Osteocyte (in vitro differentiated cells): ENCODE measurements around the gene MRPL19. TPM values are rescaled to one million over a fixed set of nuclear protein-coding genes. Genes with fewer than 3 reads are reported as not detected.
"Not testable (repeated sequence)": the region's sequence is repeated elsewhere in the genome, so short reads cannot be mapped to it uniquely, and the experiment has no call there.

Experiments used
- DNase-seq: peaks from one replicate; pipeline ENCODE4 v3.0.0; 2021; ENCODE audit warnings: mixed read lengths; ENCODE audit not compliant: unreplicated experiment; ENCODE audit errors: extremely low spot score
- H3K27ac Mint-ChIP-seq: one replicate; pipeline ENCODE4 v1.8.0; 2021; ENCODE audit warnings: mild to moderate bottlenecking, mixed read lengths; ENCODE audit not compliant: unreplicated experiment
- H3K27me3 Mint-ChIP-seq: one replicate; pipeline ENCODE4 v1.8.0; 2021; ENCODE audit warnings: mixed read lengths; ENCODE audit not compliant: unreplicated experiment
- H3K36me3 Mint-ChIP-seq: one replicate; pipeline ENCODE4 v1.8.0; 2021; ENCODE audit warnings: mixed read lengths; ENCODE audit not compliant: unreplicated experiment
- H3K4me1 Mint-ChIP-seq: one replicate; pipeline ENCODE4 v1.8.0; 2021; ENCODE audit warnings: mixed read lengths; ENCODE audit not compliant: unreplicated experiment
- H3K4me3 Mint-ChIP-seq: one replicate; pipeline ENCODE4 v1.8.0; 2021; ENCODE audit warnings: mild to moderate bottlenecking, moderate library complexity, mixed read lengths; ENCODE audit not compliant: unreplicated experiment
- H3K9me3 Mint-ChIP-seq: one replicate; pipeline ENCODE4 v1.8.0; 2021; ENCODE audit warnings: mixed read lengths; ENCODE audit not compliant: unreplicated experiment
- total RNA-seq: library from RNA; stranded (reverse); gene quantifications from 2 replicates; pipeline ENCODE4 v1.2.1, GENCODE V29; 2021
- TF ChIP-seq, protein P1 (sequence below): fragments of 200-600 bp; sonication (generic); IDR thresholded peaks from 2 replicates; pipeline ENCODE4 v1.5.0; 2021; ENCODE audit warnings: antibody characterized with exemption, mild to moderate bottlenecking, moderate library complexity

The MRPL19 gene
- total RNA-seq, 1 donor from 2014 or later: 46.6 TPM

DNA sequence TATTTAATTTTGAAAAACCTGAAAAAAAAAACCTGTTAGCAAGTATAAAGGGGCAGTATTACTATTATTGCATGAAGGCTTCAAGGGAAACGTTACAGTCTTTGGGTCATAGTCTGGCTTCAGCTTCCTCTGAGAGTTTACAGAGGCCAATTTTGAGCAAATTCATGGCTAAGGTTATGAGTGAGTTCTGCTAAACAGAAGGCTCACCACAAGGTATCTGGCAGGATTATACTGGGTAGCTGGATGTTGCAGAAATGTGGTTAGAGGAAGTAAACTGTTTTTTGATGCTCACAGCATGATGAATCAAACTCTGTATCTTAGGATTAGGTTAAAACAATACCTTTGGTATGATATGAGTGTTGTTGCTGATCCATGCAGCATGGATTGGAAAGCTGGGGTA, 9.3 kb downstream of the MRPL19 start:
- Mint-ChIP-seq H3K36me3 (peaks cover 88% of the 10 kb centered on the region), H3K27me3 (no peaks in the 10 kb centered on the region), H3K9me3 (peaks cover 17% of the 10 kb centered on the region), H3K4me3 (no peak overlapping the region), H3K27ac (no peak overlapping the region), H3K4me1 (no peaks in the 10 kb centered on the region)
- DNase-seq: no peak
- TF ChIP-seq, protein P1, sequence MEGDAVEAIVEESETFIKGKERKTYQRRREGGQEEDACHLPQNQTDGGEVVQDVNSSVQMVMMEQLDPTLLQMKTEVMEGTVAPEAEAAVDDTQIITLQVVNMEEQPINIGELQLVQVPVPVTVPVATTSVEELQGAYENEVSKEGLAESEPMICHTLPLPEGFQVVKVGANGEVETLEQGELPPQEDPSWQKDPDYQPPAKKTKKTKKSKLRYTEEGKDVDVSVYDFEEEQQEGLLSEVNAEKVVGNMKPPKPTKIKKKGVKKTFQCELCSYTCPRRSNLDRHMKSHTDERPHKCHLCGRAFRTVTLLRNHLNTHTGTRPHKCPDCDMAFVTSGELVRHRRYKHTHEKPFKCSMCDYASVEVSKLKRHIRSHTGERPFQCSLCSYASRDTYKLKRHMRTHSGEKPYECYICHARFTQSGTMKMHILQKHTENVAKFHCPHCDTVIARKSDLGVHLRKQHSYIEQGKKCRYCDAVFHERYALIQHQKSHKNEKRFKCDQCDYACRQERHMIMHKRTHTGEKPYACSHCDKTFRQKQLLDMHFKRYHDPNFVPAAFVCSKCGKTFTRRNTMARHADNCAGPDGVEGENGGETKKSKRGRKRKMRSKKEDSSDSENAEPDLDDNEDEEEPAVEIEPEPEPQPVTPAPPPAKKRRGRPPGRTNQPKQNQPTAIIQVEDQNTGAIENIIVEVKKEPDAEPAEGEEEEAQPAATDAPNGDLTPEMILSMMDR: no peak

DNA sequence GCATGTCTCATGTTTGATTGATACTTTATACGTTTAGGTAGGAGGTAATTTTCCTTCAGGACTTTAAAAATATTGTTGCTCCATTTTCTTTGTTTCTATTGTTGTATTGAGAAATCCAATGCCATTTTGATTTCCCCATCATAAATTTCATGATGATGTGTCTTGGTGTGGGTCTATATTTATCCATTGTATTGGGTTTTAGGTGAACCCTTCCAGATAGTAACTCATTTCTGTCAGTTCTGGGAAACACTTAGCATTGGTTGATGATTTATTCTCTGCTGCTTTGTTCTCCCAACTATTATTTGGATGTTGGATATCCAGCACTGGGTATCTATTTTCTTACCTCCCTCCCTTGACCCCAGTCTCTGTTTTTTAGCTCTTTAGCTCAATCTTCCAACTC, 10.0 kb downstream of the MRPL19 start:
- Mint-ChIP-seq H3K27ac (no peak overlapping the region), H3K36me3 (peaks cover 87% of the 10 kb centered on the region), H3K9me3 (peaks cover 17% of the 10 kb centered on the region), H3K4me1 (no peaks in the 10 kb centered on the region), H3K27me3 (no peaks in the 10 kb centered on the region), H3K4me3 (no peak overlapping the region)
- no peak for DNase-seq
- TF ChIP-seq, protein P1: no peak

DNA sequence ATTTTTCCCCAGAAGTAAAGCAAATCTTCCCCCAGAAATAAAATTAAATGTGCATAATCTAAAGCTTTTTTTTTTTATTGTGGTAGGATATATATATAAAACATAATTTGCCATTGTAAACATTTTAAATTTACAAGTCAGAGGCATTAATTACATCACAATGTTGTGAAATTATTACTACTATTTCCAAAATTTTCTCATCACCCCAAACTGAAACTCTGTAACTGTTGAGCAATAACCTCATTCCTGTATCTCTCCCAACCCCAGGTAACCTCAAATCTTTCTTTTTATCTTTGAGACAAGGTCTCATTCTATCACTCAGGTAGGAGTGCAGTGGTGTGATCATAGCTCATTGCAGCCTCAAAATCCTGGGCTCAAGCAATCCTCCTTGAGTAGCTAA, 11.2 kb downstream of the MRPL19 start:
- TF ChIP-seq, protein P1: no peak
- Mint-ChIP-seq H3K27me3 (no peaks in the 10 kb centered on the region), H3K4me1 (no peaks in the 10 kb centered on the region), H3K36me3 (peaks cover 88% of the 10 kb centered on the region), H3K4me3 (no peak overlapping the region), H3K9me3 (peaks cover 17% of the 10 kb centered on the region), H3K27ac (no peak overlapping the region)
- no peak for DNase-seq

DNA sequence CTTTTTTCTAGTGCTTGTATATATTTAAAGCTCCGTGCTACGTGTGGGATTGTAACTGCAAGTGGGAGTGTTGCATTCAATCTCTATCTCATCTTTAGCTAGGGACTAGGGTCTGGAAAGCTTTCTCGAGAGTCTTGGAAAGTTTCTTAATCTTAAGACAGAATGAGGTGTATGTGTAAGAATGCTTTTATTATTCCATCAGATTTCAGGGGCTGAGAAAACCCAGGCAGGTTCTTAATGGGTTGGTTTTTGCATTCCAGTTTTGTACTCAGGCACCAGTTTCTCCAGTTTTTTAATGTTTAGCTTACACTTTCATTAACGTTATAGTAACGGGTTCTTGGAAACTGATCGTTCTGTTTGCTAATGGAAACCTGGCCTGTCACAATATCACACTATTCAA, 20.3 kb downstream of the MRPL19 start:
- TF ChIP-seq, protein P1: no peak
- Mint-ChIP-seq H3K36me3 (peaks cover 45% of the 10 kb centered on the region), H3K4me3 (no peak overlapping the region), H3K27ac (no peak overlapping the region), H3K4me1 (peaks cover 4% of the 10 kb centered on the region), H3K9me3 (no peaks in the 10 kb centered on the region), H3K27me3 (no peaks in the 10 kb centered on the region)
- DNase-seq: no peak

DNA sequence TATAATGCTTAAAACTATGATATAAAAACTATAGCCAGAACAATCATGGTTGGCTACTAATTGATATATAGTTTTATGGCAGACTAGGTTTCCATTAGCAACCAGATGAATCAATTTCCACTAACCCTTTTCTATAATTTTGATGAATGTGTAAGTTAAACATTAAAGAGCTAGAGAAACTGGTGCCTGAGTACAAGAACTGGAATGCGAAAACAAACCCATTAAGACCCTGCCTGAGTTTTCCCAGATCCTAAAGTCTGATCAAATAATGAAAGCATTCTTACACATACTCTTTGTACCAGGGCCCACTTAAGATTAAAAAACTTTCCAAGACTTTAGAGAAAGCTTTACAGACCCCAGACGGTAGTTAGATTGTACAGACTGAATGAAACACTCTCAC, 21.3 kb downstream of the MRPL19 start:
- Mint-ChIP-seq H3K27me3 (no peaks in the 10 kb centered on the region), H3K9me3 (no peaks in the 10 kb centered on the region), H3K4me3 (no peak overlapping the region), H3K4me1 (peaks cover 4% of the 10 kb centered on the region), H3K27ac (no peak overlapping the region), H3K36me3 (peaks cover 41% of the 10 kb centered on the region)
- TF ChIP-seq, protein P1: no peak
- no peak for DNase-seq

DNA sequence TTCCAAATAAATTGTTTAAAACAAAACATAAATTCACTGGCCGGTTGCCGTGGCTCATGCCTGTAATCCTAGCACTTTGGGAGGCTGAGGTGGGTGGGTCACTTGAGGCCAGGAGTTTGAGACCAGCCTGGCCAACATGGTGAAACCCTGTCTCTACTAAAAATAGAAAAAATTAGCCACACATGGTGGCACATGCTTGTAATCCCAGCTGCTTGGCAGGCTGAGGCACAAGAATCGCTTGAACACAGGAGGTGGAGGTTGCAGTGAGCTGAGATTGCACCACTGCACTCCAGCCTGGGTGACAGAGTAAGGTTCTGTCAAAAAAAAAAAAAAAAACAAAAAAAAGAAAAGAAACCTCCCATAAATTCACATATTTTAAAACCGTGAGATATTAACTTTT, 28.8 kb downstream of the MRPL19 start:
- not testable (repeated sequence) for H3K27ac Mint-ChIP-seq, H3K9me3 Mint-ChIP-seq, H3K4me1 Mint-ChIP-seq, DNase-seq, H3K4me3 Mint-ChIP-seq, H3K27me3 Mint-ChIP-seq
- peaks cover 18% of the 10 kb centered on the region for H3K36me3 Mint-ChIP-seq
